ENCODE measurements around the gene TYR.

Gene TYR

GRCh38 chr11:89177691-89178231 lies at the start of gene TYR:
Gene TYR (plus strand): TSS chr11:89177875. CDS start chr11:89177954, 79 bp downstream.
- TF ChIP-seq, protein P1, sequence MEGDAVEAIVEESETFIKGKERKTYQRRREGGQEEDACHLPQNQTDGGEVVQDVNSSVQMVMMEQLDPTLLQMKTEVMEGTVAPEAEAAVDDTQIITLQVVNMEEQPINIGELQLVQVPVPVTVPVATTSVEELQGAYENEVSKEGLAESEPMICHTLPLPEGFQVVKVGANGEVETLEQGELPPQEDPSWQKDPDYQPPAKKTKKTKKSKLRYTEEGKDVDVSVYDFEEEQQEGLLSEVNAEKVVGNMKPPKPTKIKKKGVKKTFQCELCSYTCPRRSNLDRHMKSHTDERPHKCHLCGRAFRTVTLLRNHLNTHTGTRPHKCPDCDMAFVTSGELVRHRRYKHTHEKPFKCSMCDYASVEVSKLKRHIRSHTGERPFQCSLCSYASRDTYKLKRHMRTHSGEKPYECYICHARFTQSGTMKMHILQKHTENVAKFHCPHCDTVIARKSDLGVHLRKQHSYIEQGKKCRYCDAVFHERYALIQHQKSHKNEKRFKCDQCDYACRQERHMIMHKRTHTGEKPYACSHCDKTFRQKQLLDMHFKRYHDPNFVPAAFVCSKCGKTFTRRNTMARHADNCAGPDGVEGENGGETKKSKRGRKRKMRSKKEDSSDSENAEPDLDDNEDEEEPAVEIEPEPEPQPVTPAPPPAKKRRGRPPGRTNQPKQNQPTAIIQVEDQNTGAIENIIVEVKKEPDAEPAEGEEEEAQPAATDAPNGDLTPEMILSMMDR (IDR thresholded peaks at IDR 0.05; ENCODE audit: insufficient read depth, low read depth, low read length, missing control alignments): no peak

GRCh38 chr11:89136606-89137005 lies 41.1 kb upstream of the TYR start:
- no peak overlapping the region for H3K4me3 ChIP-seq (ENCODE audit: low read length)
- no peak for DNase-seq (ENCODE audit: low read depth)
- TF ChIP-seq, protein P1 (IDR thresholded peaks at IDR 0.05; ENCODE audit: insufficient read depth, low read depth, low read length, missing control alignments): no peak

More at GRCh38 chr11:89177691-89178231, at the start of gene TYR:
- no peak within 1 kb of the TSS for H3K4me3 ChIP-seq (ENCODE audit: low read length)
- no peak for DNase-seq (ENCODE audit: low read depth)

DNA sequence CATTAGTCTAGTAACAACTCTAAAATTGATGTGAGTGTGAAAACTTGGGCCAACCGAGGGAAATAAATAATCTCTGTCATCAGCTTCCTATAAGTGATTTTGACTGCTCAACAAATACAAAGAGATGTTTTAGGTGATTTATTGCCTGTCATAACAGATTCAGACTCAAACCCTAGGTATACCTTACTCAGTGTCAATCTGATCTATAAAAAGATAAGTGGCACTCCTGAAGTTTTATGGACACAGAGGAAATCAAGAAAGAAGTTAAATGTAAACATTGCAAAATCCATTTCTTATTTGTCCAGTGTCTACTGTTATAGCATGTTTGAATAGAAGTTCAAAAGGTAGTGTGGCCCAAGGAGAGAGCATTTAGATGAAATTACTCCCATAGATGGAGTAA lies 30.4 kb upstream of the TYR start:
- TF ChIP-seq, protein P1 (IDR thresholded peaks at IDR 0.05; ENCODE audit: insufficient read depth, low read depth, low read length, missing control alignments): no peak
- DNase-seq (ENCODE audit: low read depth): no peak
- no peak overlapping the region for H3K4me3 ChIP-seq (ENCODE audit: low read length)

DNA sequence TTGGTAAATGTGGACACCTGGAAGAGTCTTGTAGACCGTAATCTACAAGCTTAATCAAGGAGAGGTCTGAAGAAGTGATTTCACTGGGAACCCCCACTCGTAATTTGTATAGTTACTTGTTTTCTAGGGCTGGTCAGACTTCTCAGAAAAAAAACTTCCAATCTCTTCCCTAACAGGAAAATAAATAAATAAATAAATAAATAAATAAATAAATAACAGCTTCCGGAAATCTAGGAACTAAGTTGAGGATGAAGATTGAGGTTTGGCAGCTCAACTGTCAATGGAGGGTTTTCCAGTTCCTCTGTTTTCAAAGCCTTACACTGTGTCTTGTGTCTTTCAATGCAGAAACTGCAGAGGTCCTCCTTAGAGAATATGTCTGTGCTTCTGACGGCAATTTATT lies 17.7 kb upstream of the TYR start:
- H3K4me3 ChIP-seq (ENCODE audit: low read length): no peak overlapping the region
- no peak for DNase-seq (ENCODE audit: low read depth)
- TF ChIP-seq, protein P1 (IDR thresholded peaks at IDR 0.05; ENCODE audit: insufficient read depth, low read depth, low read length, missing control alignments): no peak

GRCh38 chr11:89161949-89162348 lies 15.7 kb upstream of the TYR start:
- no peak for DNase-seq (ENCODE audit: low read depth)
- H3K4me3 ChIP-seq (ENCODE audit: low read length): no peak overlapping the region
- TF ChIP-seq, protein P1 (IDR thresholded peaks at IDR 0.05; ENCODE audit: insufficient read depth, low read depth, low read length, missing control alignments): no peak

DNA sequence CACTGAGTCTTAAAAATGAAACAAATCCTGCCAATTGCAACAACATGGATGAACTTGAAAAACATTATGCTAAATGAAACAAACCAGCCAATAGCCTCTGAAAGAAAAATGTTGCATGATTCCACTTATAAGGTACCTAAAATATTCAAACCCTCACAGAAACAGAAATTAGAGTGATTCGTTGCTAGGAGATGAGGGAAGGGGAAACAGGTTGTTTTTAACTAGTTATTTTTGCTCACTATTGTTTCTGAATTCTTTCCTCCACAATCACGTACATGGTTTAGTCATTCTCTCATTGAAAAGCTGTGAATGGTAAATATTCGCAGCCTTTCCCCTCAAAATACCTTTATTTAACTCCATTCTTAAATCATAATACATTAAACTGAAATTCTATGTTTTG lies 14.0 kb upstream of the TYR start:
- TF ChIP-seq, protein P1 (IDR thresholded peaks at IDR 0.05; ENCODE audit: insufficient read depth, low read depth, low read length, missing control alignments): no peak
- no peak for DNase-seq (ENCODE audit: low read depth)
- H3K4me3 ChIP-seq (ENCODE audit: low read length): no peak overlapping the region

GRCh38 chr11:89168396-89168795 lies 9.3 kb upstream of the TYR start:
- H3K4me3 ChIP-seq (ENCODE audit: low read length): no peak overlapping the region
- DNase-seq (ENCODE audit: low read depth): no peak
- TF ChIP-seq, protein P1 (IDR thresholded peaks at IDR 0.05; ENCODE audit: insufficient read depth, low read depth, low read length, missing control alignments): no peak

Data from epithelial cell of esophagus (primary cell).